GM12878 (cell line): ENCODE measurements around the gene OPA1.

Experiments
- CEBPB ChIP-seq, 2 experiments: fragments of 150-350 bp in 1 of 2; IDR thresholded peaks; 2 replicates each; pipeline ENCODE4 v1.6.1; 2012 to 2014; ENCODE audit warnings: low read depth in 2 of 2, low read length in 2 of 2, borderline replicate concordance in 1 of 2, inconsistent platforms in 1 of 2
- CHD2 ChIP-seq: IDR thresholded peaks from 2 replicates; pipeline ENCODE4 v1.6.1; 2011; ENCODE audit warnings: low read depth, low read length, improper control_type of control experiment, borderline replicate concordance
- CTCF ChIP-seq, 3 experiments: IDR thresholded peaks in 2 of 3; conservative IDR thresholded peaks in 1 of 3; 2 replicates each; pipeline ENCODE4 v1.5.1; 2011; ENCODE audit warnings: low read depth in 3 of 3, low read length in 3 of 3, mild to moderate bottlenecking in 3 of 3, control low read depth in 2 of 3, moderate library complexity in 2 of 3, inconsistent platforms in 1 of 3, mixed read lengths in 1 of 3; ENCODE audit not compliant: control insufficient read depth in 2 of 3, insufficient read depth in 1 of 3; ENCODE audit errors: extremely low read depth in 1 of 3
- CUX1 ChIP-seq: IDR thresholded peaks from 2 replicates; pipeline ENCODE4 v1.6.1; 2012; ENCODE audit warnings: improper control_type of control experiment, low read depth, low read length; ENCODE audit not compliant: insufficient replicate concordance
- EZH2 ChIP-seq: IDR thresholded peaks from 2 replicates; pipeline ENCODE4 v1.6.1; 2012; ENCODE audit warnings: low read depth, mild to moderate bottlenecking, control low read depth, inconsistent platforms, low read length, borderline replicate concordance; ENCODE audit not compliant: control insufficient read depth
- FOS ChIP-seq: IDR thresholded peaks from 3 replicates; pipeline ENCODE4 v1.6.1; 2011; ENCODE audit warnings: borderline replicate concordance; ENCODE audit not compliant: insufficient read length; ENCODE audit errors: extremely low read depth
- GABPA ChIP-seq: IDR thresholded peaks from 2 replicates; pipeline ENCODE4 v1.6.1; 2014; ENCODE audit warnings: antibody characterized with exemption, low read depth, mild to moderate bottlenecking, inconsistent platforms
- JUNB ChIP-seq: IDR thresholded peaks from 2 replicates; pipeline ENCODE4 v1.6.1; 2016; ENCODE audit warnings: antibody characterized with exemption, mild to moderate bottlenecking
- NFYB ChIP-seq: IDR thresholded peaks from 2 replicates; pipeline ENCODE4 v1.6.1; 2011; ENCODE audit warnings: low read depth, mild to moderate bottlenecking, low read length, improper control_type of control experiment, moderate library complexity; ENCODE audit not compliant: insufficient read depth
- TCF12 ChIP-seq: IDR thresholded peaks from 2 replicates; pipeline ENCODE4 v1.6.1; 2011; ENCODE audit warnings: low read depth, mild to moderate bottlenecking, low read length
- TCF3 ChIP-seq: IDR thresholded peaks from 2 replicates; pipeline ENCODE4 v1.6.1; 2012; ENCODE audit warnings: low read depth, mild to moderate bottlenecking, low read length, borderline replicate concordance; ENCODE audit not compliant: insufficient read depth
- YBX1 ChIP-seq: fragments of 450-650 bp; IDR thresholded peaks from 2 replicates; pipeline ENCODE4 v1.6.1; 2016; ENCODE audit warnings: antibody characterized with exemption
- YY1 ChIP-seq: IDR thresholded peaks from 2 replicates; pipeline ENCODE4 v1.6.1; 2011; ENCODE audit warnings: low read depth, mild to moderate bottlenecking, low read length
- ZNF622 ChIP-seq: fragments of 450-650 bp; IDR thresholded peaks from 2 replicates; pipeline ENCODE4 v1.6.1; 2017; ENCODE audit warnings: mild to moderate bottlenecking, inconsistent platforms

- TF ChIP-seq CTCF (IDR thresholded peaks at IDR 0.05 in 2 of 3, conservative IDR thresholded peaks at IDR 0.05 in 1 of 3; ENCODE audit: control insufficient read depth in 2 of 3, extremely low read depth in 1 of 3, insufficient read depth in 1 of 3, low read depth in 3 of 3, low read length in 3 of 3) (no peak), ZNF622 (no peak), GABPA (no peak), FOS (no peak), EZH2 (no peak), YBX1 (no peak), CHD2 (no peak), NFYB (no peak), CEBPB (IDR thresholded peaks at IDR 0.05; ENCODE audit: borderline replicate concordance in 1 of 2, low read depth in 2 of 2, low read length in 2 of 2) (no peak), TCF12 (no peak), YY1 (no peak), CUX1 (no peak), TCF3 (no peak), JUNB (no peak)
Measured at GRCh38 chr3:193545304-193545703, 47.7 kb upstream of the OPA1 start.
